OCI-LY3 (cell line): ENCODE measurements around the gene ECHDC1.

Source experiments
- CTCF ChIP-seq: fragments of 200-600, 300-600 bp; sonication (generic); IDR thresholded peaks from 2 replicates; pipeline ENCODE4 v1.5.1; 2014; ENCODE audit warnings: antibody characterized with exemption, low read length, low read depth
- EZH2phosphoT487 ChIP-seq: fragments of 200-600 bp; shearing (Covaris generic); IDR thresholded peaks from 2 replicates; pipeline ENCODE4 v1.6.1; 2018; ENCODE audit warnings: antibody characterized with exemption, mixed run types, low read depth

DNA sequence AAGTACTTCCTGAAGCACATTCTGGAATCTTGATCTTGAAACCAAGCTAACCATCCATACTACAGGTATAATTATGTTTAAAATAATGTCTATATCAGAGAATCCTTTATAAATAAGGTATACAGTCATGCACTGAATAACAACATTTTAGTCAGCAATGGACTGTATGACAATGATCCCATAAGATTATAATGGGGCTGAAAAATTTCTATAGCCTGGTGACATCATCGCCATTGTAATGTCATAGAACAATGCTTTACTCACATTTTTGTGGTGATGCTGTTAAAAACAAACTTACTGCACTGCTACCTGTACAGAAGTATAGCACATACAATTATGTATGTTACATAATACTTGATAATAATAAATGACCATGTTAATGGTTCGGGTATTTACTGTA lies 44.9 kb downstream of the ECHDC1 start:
- TF ChIP-seq CTCF (no peak), EZH2phosphoT487 (no peak)
